Fibroblast of the conjunctiva (primary cell): ENCODE data around the gene PTPMT1.
"Not testable (repeated sequence)": the region's sequence is repeated elsewhere in the genome, so short reads cannot be mapped to it uniquely, and the experiment has no call there.

ENCODE experiments used
- DNase-seq: peaks from one replicate; pipeline ENCODE4 v3.0.0-alpha.2; 2010; ENCODE audit warnings: low read depth

Gene PTPMT1

GRCh38 chr11:47546274-47546673 is 19.1 kb upstream of the PTPMT1 start:
- DNase-seq: not testable (repeated sequence)

GRCh38 chr11:47550288-47551047 is 14.9 kb upstream of the PTPMT1 start:
- DNase-seq: no peak

GRCh38 chr11:47551086-47551485 is 14.3 kb upstream of the PTPMT1 start:
- no peak for DNase-seq

- DNase-seq: no peak
These were observed 13.3 kb upstream of the PTPMT1 start for GRCh38 chr11:47552056-47552565.

GRCh38 chr11:47552566-47553405 is 12.6 kb upstream of the PTPMT1 start, which contains the start of gene CELF1:
Gene CELF1 (minus strand): TSS chr11:47553132. CDS start chr11:47499523, 53,609 bp downstream.
- peak; percentile 76 for DNase-seq

- no peak for DNase-seq
These were observed 12.0 kb upstream of the PTPMT1 start for GRCh38 chr11:47553406-47553743.

GRCh38 chr11:47557004-47557403 is 8.4 kb upstream of the PTPMT1 start:
- not testable (repeated sequence) for DNase-seq

GRCh38 chr11:47558695-47559094 is 6.7 kb upstream of the PTPMT1 start:
- no peak for DNase-seq

GRCh38 chr11:47560426-47560825 is 5.0 kb upstream of the PTPMT1 start:
- no peak for DNase-seq

GRCh38 chr11:47562393-47562792 is 3.0 kb upstream of the PTPMT1 start:
- not testable (repeated sequence) for DNase-seq

GRCh38 chr11:47564366-47564765 is 1.0 kb upstream of the PTPMT1 start:
- not testable (repeated sequence) for DNase-seq

GRCh38 chr11:47564933-47565339 is 463 bp upstream of the PTPMT1 start:
- no peak for DNase-seq

GRCh38 chr11:47566149-47566698 is 825 bp downstream of the PTPMT1 start:
- no peak for DNase-seq

GRCh38 chr11:47569646-47570045 is 4.2 kb downstream of the PTPMT1 start:
- DNase-seq: no peak

GRCh38 chr11:47570651-47571356 is 5.4 kb downstream of the PTPMT1 start:
- no peak for DNase-seq

GRCh38 chr11:47571357-47571729 is 5.9 kb downstream of the PTPMT1 start:
- DNase-seq: no peak

GRCh38 chr11:47571895-47572294 is 6.5 kb downstream of the PTPMT1 start:
- no peak for DNase-seq

GRCh38 chr11:47572715-47573255 is 7.4 kb downstream of the PTPMT1 start:
- DNase-seq: no peak

- DNase-seq: no peak
These were observed 7.9 kb downstream of the PTPMT1 start for GRCh38 chr11:47573321-47573720.

GRCh38 chr11:47577460-47578041 is 12.2 kb downstream of the PTPMT1 start:
- DNase-seq: no peak
